ENCODE results near the gene WBP2.

WBP2 gene

GRCh38 chr17:75850928-75851692, 4.0 kb downstream of the WBP2 start:
- no peak overlapping the region for H3K9ac ChIP-seq (ENCODE audit: insufficient read length)
- H3K36me3 ChIP-seq (ENCODE audit: insufficient read depth, low read length): peaks cover 22% of the 10 kb centered on the region
- no peak overlapping the region for H3K27ac ChIP-seq
- H3K4me3 ChIP-seq: no peak overlapping the region
- no peak for DNase-seq (ENCODE audit: low read depth, low spot score)
- TF ChIP-seq POLR2AphosphoS5 (IDR thresholded peaks at IDR 0.05; ENCODE audit: borderline replicate concordance, low read depth, low read length) (no peak), FOXP2 (optimal IDR thresholded peaks at IDR 0.05; ENCODE audit: control extremely low read depth, extremely low read length, insufficient read depth) (no peak), EZH2 (IDR thresholded peaks at IDR 0.05) (no peak)
- H3K9me3 ChIP-seq (ENCODE audit: low read depth, low read length): no peaks in the 10 kb centered on the region

- TF ChIP-seq POLR2AphosphoS5 (IDR thresholded peaks at IDR 0.05; ENCODE audit: borderline replicate concordance, low read depth, low read length) (no peak), FOXP2 (optimal IDR thresholded peaks at IDR 0.05; ENCODE audit: control extremely low read depth, extremely low read length, insufficient read depth) (no peak), EZH2 (IDR thresholded peaks at IDR 0.05) (no peak)
- no peaks in the 10 kb centered on the region for H3K9me3 ChIP-seq (ENCODE audit: low read depth, low read length)
- no peak overlapping the region for H3K27ac ChIP-seq
- no peak overlapping the region for H3K9ac ChIP-seq (ENCODE audit: insufficient read length)
- DNase-seq (ENCODE audit: low read depth, low spot score): no peak
- H3K36me3 ChIP-seq (ENCODE audit: insufficient read depth, low read length): peaks cover 22% of the 10 kb centered on the region
- H3K4me3 ChIP-seq: no peak overlapping the region
Measured at GRCh38 chr17:75849724-75850123, 5.4 kb downstream of the WBP2 start.

- Histone ChIP-seq H3K4me3 (no peak overlapping the region), H3K36me3 (ENCODE audit: insufficient read depth, low read length) (peaks cover 22% of the 10 kb centered on the region), H3K27ac (no peak overlapping the region), H3K9ac (ENCODE audit: insufficient read length) (no peak overlapping the region), H3K9me3 (ENCODE audit: low read depth, low read length) (no peaks in the 10 kb centered on the region)
- DNase-seq (ENCODE audit: low read depth, low spot score): no peak
- no peak for TF ChIP-seq EZH2 (IDR thresholded peaks at IDR 0.05)
Measured at GRCh38 chr17:75849279-75849646, 5.9 kb downstream of the WBP2 start.

- no peak overlapping the region for H3K9ac ChIP-seq (ENCODE audit: insufficient read length)
- no peak overlapping the region for H3K27ac ChIP-seq
- H3K36me3 ChIP-seq (ENCODE audit: insufficient read depth, low read length): peaks cover 22% of the 10 kb centered on the region
- H3K4me3 ChIP-seq: no peak overlapping the region
- TF ChIP-seq FOXP2 (optimal IDR thresholded peaks at IDR 0.05; ENCODE audit: control extremely low read depth, extremely low read length, insufficient read depth) (no peak), EZH2 (IDR thresholded peaks at IDR 0.05) (no peak), POLR2AphosphoS5 (IDR thresholded peaks at IDR 0.05; ENCODE audit: borderline replicate concordance, low read depth, low read length) (no peak)
- no peaks in the 10 kb centered on the region for H3K9me3 ChIP-seq (ENCODE audit: low read depth, low read length)
- DNase-seq (ENCODE audit: low read depth, low spot score): no peak
Measured at GRCh38 chr17:75848523-75849278, 6.4 kb downstream of the WBP2 start.

GRCh38 chr17:75847614-75848522, 7.3 kb downstream of the WBP2 start:
- Histone ChIP-seq H3K9ac (ENCODE audit: insufficient read length) (no peak overlapping the region), H3K4me3 (no peak overlapping the region), H3K36me3 (ENCODE audit: insufficient read depth, low read length) (peaks cover 22% of the 10 kb centered on the region), H3K27ac (no peak overlapping the region), H3K9me3 (ENCODE audit: low read depth, low read length) (no peaks in the 10 kb centered on the region)
- no peak for TF ChIP-seq EZH2 (IDR thresholded peaks at IDR 0.05)
- TF ChIP-seq POLR2AphosphoS5 (IDR thresholded peaks at IDR 0.05; ENCODE audit: borderline replicate concordance, low read depth, low read length): no peak
- TF ChIP-seq FOXP2 (optimal IDR thresholded peaks at IDR 0.05; ENCODE audit: control extremely low read depth, extremely low read length, insufficient read depth): no peak
- DNase-seq (ENCODE audit: low read depth, low spot score): no peak

- Histone ChIP-seq H3K36me3 (ENCODE audit: insufficient read depth, low read length) (peaks cover 22% of the 10 kb centered on the region), H3K9me3 (ENCODE audit: low read depth, low read length) (no peaks in the 10 kb centered on the region), H3K9ac (ENCODE audit: insufficient read length) (no peak overlapping the region), H3K27ac (no peak overlapping the region), H3K4me3 (no peak overlapping the region)
- TF ChIP-seq EZH2 (IDR thresholded peaks at IDR 0.05): no peak
- no peak for TF ChIP-seq FOXP2 (optimal IDR thresholded peaks at IDR 0.05; ENCODE audit: control extremely low read depth, extremely low read length, insufficient read depth)
- TF ChIP-seq POLR2AphosphoS5 (IDR thresholded peaks at IDR 0.05; ENCODE audit: borderline replicate concordance, low read depth, low read length): no peak
- no peak for DNase-seq (ENCODE audit: low read depth, low spot score)
Measured at GRCh38 chr17:75846692-75847613, 8.2 kb downstream of the WBP2 start.

GRCh38 chr17:75845933-75846691, 9.0 kb downstream of the WBP2 start:
- Histone ChIP-seq H3K4me3 (no peak overlapping the region), H3K36me3 (ENCODE audit: insufficient read depth, low read length) (peaks cover 18% of the 10 kb centered on the region), H3K9me3 (ENCODE audit: low read depth, low read length) (no peaks in the 10 kb centered on the region), H3K9ac (ENCODE audit: insufficient read length) (no peak overlapping the region), H3K27ac (peak overlapping the region; percentile 2; the same call in 1 of the 2 replicates)
- TF ChIP-seq POLR2AphosphoS5 (IDR thresholded peaks at IDR 0.05; ENCODE audit: borderline replicate concordance, low read depth, low read length) (no peak), EZH2 (IDR thresholded peaks at IDR 0.05) (no peak), FOXP2 (optimal IDR thresholded peaks at IDR 0.05; ENCODE audit: control extremely low read depth, extremely low read length, insufficient read depth) (no peak)
- DNase-seq (ENCODE audit: low read depth, low spot score): no peak

Data from SK-N-MC (cell line).